Gastrocnemius medialis (tissue), 4 donors: ENCODE measurements around the gene UTP11. TPM values are rescaled to one million over a fixed set of nuclear protein-coding genes. Genes with fewer than 3 reads are reported as not detected.

Experiments used
- ATAC-seq, 2 donors: fragments of 150-250 bp; one replicate each; pipeline ENCODE4 v1.9.1; 2016
- DNase-seq, 2 donors: peaks; one replicate each; pipeline ENCODE4 v3.0.0-alpha.2; 2019
- H3K27ac ChIP-seq, 4 donors: fragments of 200-600 bp; sonication (generic); 1 replicate in 1 of 4; 2 replicates in 3 of 4; pipeline ENCODE4 v1.5.1; 2016 to 2018; ENCODE audit warnings: mild to moderate bottlenecking in 2 of 4, moderate library complexity in 1 of 4
- H3K27me3 ChIP-seq, 3 donors: fragments of 200-600 bp; sonication (generic) in 2 of 3; 1 replicate in 1 of 3; 2 replicates in 2 of 3; pipeline versions ENCODE4 v1.5.1 to v1.6.0; 2016 to 2019; ENCODE audit warnings: mild to moderate bottlenecking in 1 of 3, moderate library complexity in 1 of 3
- H3K36me3 ChIP-seq, 2 donors: fragments of 200-600 bp; sonication (generic) in 1 of 2; one replicate each; pipeline ENCODE4 v1.5.1; 2017 to 2018
- H3K4me1 ChIP-seq, 2 donors: fragments of 200-600 bp; sonication (generic) in 1 of 2; one replicate each; pipeline ENCODE4 v1.5.1; 2016 to 2017; ENCODE audit warnings: mild to moderate bottlenecking in 2 of 2
- H3K4me3 ChIP-seq, 4 donors: fragments of 200-600 bp; sonication (generic) in 3 of 4; 1 replicate in 1 of 4; 2 replicates in 3 of 4; pipeline ENCODE4 v1.5.1; 2016 to 2019; ENCODE audit warnings: mild to moderate bottlenecking in 2 of 4
- H3K9me3 ChIP-seq, 3 donors: fragments of 200-600 bp; sonication (generic) in 2 of 3; 1 replicate in 1 of 3; 2 replicates in 2 of 3; pipeline ENCODE4 v1.5.1; 2016 to 2019
- CTCF ChIP-seq, 5 experiments: fragments of 450-650 bp in 3 of 5; fragments of 200-600 bp in 2 of 5; sonication (generic) in 2 of 5; IDR thresholded peaks in 4 of 5; conservative IDR thresholded peaks in 1 of 5; 1 replicate in 4 of 5; 2 replicates in 1 of 5; pipeline ENCODE4 v1.5.1; 2016 to 2019; ENCODE audit warnings: antibody characterized with exemption in 5 of 5, mild to moderate bottlenecking in 3 of 5, moderate library complexity in 3 of 5
- POLR2A ChIP-seq, 2 donors: fragments of 450-650 bp; IDR thresholded peaks; one replicate each; pipeline ENCODE4 v1.6.1; 2017; ENCODE audit warnings: antibody characterized with exemption in 2 of 2, mild to moderate bottlenecking in 2 of 2, moderate library complexity in 2 of 2
- in situ Hi-C, 4 donors: fragments of 200-750 bp; cut with MboI; loops; one replicate each; pipeline versions ENCODE4 v1.15.0 to v1.8.0; 2017; ENCODE audit warnings: low sequenced_read_pairs in 4 of 4
- intact Hi-C: fragments of 100-400 bp; cut with DNase I; formaldehyde crosslinking; loops from one replicate; pipeline ENCODE4 v1.15.1; 2023; ENCODE audit warnings: low total_unique reads
- total RNA-seq, 4 donors: library from RNA; depleted of rRNA; stranded (reverse); fragments of >200 nt; gene quantifications; one replicate each; pipeline versions ENCODE4 v1.1.0 to v1.2.3, GENCODE V29; 2016

The UTP11 gene
- total RNA-seq, 4 donors from 2014 or later, result 141 to 206 (median 186) TPM

- in situ Hi-C loops (no loop called here), intact Hi-C loops (no loop called here)
- Histone ChIP-seq H3K27ac (peak overlapping the region; percentile 94 to 100 (median 98)), H3K9me3 (no peaks in the 10 kb centered on the region), H3K4me3 (no peak overlapping the region), H3K27me3 (no peaks in the 10 kb centered on the region), H3K4me1 (peaks cover 94 to 95% of the 10 kb centered on the region in 2 donors), H3K36me3 (peaks cover 0 to 56% of the 10 kb centered on the region in 2 donors)
- ATAC-seq (no peak), DNase-seq (no peak)
- TF ChIP-seq POLR2A (IDR thresholded peaks at IDR 0.05) (no peak), CTCF (IDR thresholded peaks at IDR 0.05 in 4 of 5, conservative IDR thresholded peaks at IDR 0.05 in 1 of 5) (peak; percentile 57 to 76 (median 70))
Measured at GRCh38 chr1:38018864-38019343, 6.4 kb downstream of the UTP11 start.

- Histone ChIP-seq H3K36me3 (peaks cover 0 to 68% of the 10 kb centered on the region in 2 donors), H3K27ac (peak overlapping the region; percentile 94 to 100 (median 98)), H3K27me3 (no peaks in the 10 kb centered on the region), H3K9me3 (no peaks in the 10 kb centered on the region), H3K4me1 (peaks cover 89% of the 10 kb centered on the region in 2 donors), H3K4me3 (no peak overlapping the region)
- DNase-seq, result no peak
- in situ Hi-C loops (no loop called here), intact Hi-C loops (loop anchor here (10.0 kb wide), 1 partner anchor 326 kb away; the partner anchor contains the start of gene CDCA8)
- TF ChIP-seq CTCF (IDR thresholded peaks at IDR 0.05 in 4 of 5, conservative IDR thresholded peaks at IDR 0.05 in 1 of 5), result no peak
- no peak for TF ChIP-seq POLR2A (IDR thresholded peaks at IDR 0.05)
- ATAC-seq, result no peak
Measured at GRCh38 chr1:38020396-38020795, 7.9 kb downstream of the UTP11 start.

- Histone ChIP-seq H3K27ac (peak overlapping the region; percentile 94 to 100 (median 98)), H3K9me3 (no peaks in the 10 kb centered on the region), H3K4me3 (no peak overlapping the region), H3K27me3 (no peaks in the 10 kb centered on the region), H3K4me1 (peaks cover 89% of the 10 kb centered on the region in 2 donors), H3K36me3 (peaks cover 0 to 72% of the 10 kb centered on the region in 2 donors)
- TF ChIP-seq POLR2A (IDR thresholded peaks at IDR 0.05) (peak in 1 of 2 donors; percentile 36), CTCF (IDR thresholded peaks at IDR 0.05 in 4 of 5, conservative IDR thresholded peaks at IDR 0.05 in 1 of 5) (no peak)
- DNase-seq (peak in 1 of 2 donors; percentile 62), ATAC-seq (peak; percentile 53 to 64)
- in situ Hi-C loops, result no loop called here
- intact Hi-C loops, result loop anchor here (10.0 kb wide), 1 partner anchor 327 kb away; the partner anchor contains the start of gene CDCA8
Measured at GRCh38 chr1:38021969-38022368, 9.4 kb downstream of the UTP11 start.

- intact Hi-C loops, result loop anchor here (10.0 kb wide), 1 partner anchor 328 kb away; the partner anchor contains the start of gene CDCA8
- peak; percentile 77 to 84 for ATAC-seq
- in situ Hi-C loops, result no loop called here
Measured at GRCh38 chr1:38022810-38023209, 10.3 kb downstream of the UTP11 start.

More at GRCh38 chr1:38022810-38023209, 10.3 kb downstream of the UTP11 start:
- H3K27ac ChIP-seq, result peak overlapping the region; percentile 94 to 100 (median 98)
- peaks cover 0 to 64% of the 10 kb centered on the region in 2 donors for H3K36me3 ChIP-seq
- peaks cover 88% of the 10 kb centered on the region in 2 donors for H3K4me1 ChIP-seq
- DNase-seq, result peak in 1 of 2 donors; percentile 75
- H3K27me3 ChIP-seq, result no peaks in the 10 kb centered on the region
- TF ChIP-seq POLR2A (IDR thresholded peaks at IDR 0.05) (peak; percentile 20 to 78), CTCF (IDR thresholded peaks at IDR 0.05 in 4 of 5, conservative IDR thresholded peaks at IDR 0.05 in 1 of 5) (no peak)
- H3K9me3 ChIP-seq, result no peaks in the 10 kb centered on the region
- H3K4me3 ChIP-seq, result peak overlapping the region in 1 of 4 donors; percentile 8
